ENCODE data around the gene MRPS18A.

MRPS18A gene

GRCh38 chr6:43735642-43736199, 48.1 kb upstream of the MRPS18A start:
- TF ChIP-seq MAX (IDR thresholded peaks at IDR 0.05), result no peak
- no peak for TF ChIP-seq EP300 (IDR thresholded peaks at IDR 0.05; ENCODE audit: borderline replicate concordance)
- TF ChIP-seq YY1 (IDR thresholded peaks at IDR 0.05; ENCODE audit: low read depth), result no peak
- TF ChIP-seq RAD21 (IDR thresholded peaks at IDR 0.05; ENCODE audit: low read depth), result no peak
- TF ChIP-seq REST (IDR thresholded peaks at IDR 0.05; ENCODE audit: low read depth), result no peak

DNA sequence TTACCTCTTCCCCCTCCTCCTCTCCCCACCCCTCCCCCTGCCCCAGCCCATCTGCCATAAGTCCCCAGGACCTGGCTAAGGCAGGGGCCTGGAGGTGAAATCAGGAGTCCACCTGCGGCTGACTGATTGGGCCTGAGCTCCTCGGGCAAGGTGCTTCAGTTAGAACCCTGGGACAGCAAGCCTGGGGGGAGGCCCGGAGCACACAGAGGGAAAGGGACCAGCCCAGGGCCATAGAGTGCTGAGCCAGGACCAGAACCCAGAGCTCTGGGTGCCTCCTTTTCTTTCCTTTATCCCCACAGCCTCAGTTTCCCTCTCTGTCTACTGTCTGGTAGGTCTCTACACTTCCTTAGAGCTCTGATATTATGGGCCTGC, 46.7 kb upstream of the MRPS18A start:
- TF ChIP-seq, protein P1, sequence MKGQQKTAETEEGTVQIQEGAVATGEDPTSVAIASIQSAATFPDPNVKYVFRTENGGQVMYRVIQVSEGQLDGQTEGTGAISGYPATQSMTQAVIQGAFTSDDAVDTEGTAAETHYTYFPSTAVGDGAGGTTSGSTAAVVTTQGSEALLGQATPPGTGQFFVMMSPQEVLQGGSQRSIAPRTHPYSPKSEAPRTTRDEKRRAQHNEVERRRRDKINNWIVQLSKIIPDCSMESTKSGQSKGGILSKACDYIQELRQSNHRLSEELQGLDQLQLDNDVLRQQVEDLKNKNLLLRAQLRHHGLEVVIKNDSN (IDR thresholded peaks at IDR 0.05), result no peak
- TF ChIP-seq NFIC (IDR thresholded peaks at IDR 0.05), result no peak
- TF ChIP-seq RAD21 (IDR thresholded peaks at IDR 0.05; ENCODE audit: low read depth), result no peak
- no peak for TF ChIP-seq CEBPB (IDR thresholded peaks at IDR 0.05)
- TF ChIP-seq CREB1 (IDR thresholded peaks at IDR 0.05; ENCODE audit: low read depth), result no peak
- TF ChIP-seq TEAD4 (IDR thresholded peaks at IDR 0.05), result no peak
- no peak for TF ChIP-seq EP300 (IDR thresholded peaks at IDR 0.05; ENCODE audit: borderline replicate concordance)
- TF ChIP-seq REST (IDR thresholded peaks at IDR 0.05; ENCODE audit: low read depth), result no peak
- no peak for TF ChIP-seq YY1 (IDR thresholded peaks at IDR 0.05; ENCODE audit: low read depth)
- TF ChIP-seq TCF12 (IDR thresholded peaks at IDR 0.05; ENCODE audit: low read depth), result no peak
- TF ChIP-seq FOXM1 (IDR thresholded peaks at IDR 0.05; ENCODE audit: borderline replicate concordance, low read depth), result no peak
- TF ChIP-seq ZBTB7A (IDR thresholded peaks at IDR 0.05; ENCODE audit: low read depth), result no peak
- no peak for TF ChIP-seq EGR1 (IDR thresholded peaks at IDR 0.05)
- no peak for TF ChIP-seq MAX (IDR thresholded peaks at IDR 0.05)
- no peak for TF ChIP-seq TAF1 (IDR thresholded peaks at IDR 0.05; ENCODE audit: low read depth)

DNA sequence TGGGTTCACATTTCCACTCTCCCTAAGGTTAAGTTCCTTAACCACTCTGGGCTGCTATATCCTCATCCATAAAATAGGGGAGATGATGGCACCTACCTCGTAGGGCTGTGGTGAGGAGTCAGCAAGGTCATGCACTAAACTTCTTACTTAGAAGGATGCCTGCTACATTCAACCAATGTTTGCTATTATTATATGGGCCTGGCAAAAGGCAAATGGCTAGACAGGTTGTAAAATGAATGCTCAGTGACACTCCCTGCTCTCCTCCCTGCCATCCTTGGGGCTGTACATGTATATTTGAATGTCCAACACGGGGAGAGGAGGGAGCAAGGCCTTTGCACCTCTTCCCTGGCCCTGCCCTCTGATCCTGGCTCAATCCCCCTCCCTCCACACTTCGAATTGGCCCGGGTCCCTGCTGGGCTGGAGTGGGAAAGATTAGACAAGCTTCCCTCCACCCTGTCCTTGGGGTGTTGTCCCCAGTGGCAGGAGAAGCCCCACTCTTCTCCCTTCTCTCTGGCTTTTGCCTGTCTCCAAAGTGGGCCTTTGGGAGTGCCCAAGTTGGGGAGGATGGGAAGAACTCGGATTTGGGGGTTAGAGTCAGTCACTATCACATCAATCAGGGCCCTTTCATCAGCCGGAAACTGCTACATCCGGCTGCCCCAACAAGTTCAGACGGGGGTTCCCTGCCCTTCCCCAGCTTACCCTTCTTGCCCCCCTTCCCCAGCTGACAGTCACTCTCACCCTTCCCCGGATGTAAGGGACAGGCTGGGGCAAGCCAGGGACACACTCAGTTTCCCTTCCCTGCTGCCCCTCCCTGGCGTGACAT, 46.1 kb upstream of the MRPS18A start:
- TF ChIP-seq MAX (IDR thresholded peaks at IDR 0.05) (no peak), TCF12 (IDR thresholded peaks at IDR 0.05; ENCODE audit: low read depth) (no peak), REST (IDR thresholded peaks at IDR 0.05; ENCODE audit: low read depth) (no peak)

- TF ChIP-seq YY1 (IDR thresholded peaks at IDR 0.05; ENCODE audit: low read depth) (no peak), NFIC (IDR thresholded peaks at IDR 0.05) (no peak), MAX (IDR thresholded peaks at IDR 0.05) (no peak), EGR1 (IDR thresholded peaks at IDR 0.05) (no peak), FOXM1 (IDR thresholded peaks at IDR 0.05; ENCODE audit: borderline replicate concordance, low read depth) (no peak), TCF12 (IDR thresholded peaks at IDR 0.05; ENCODE audit: low read depth) (no peak), TAF1 (IDR thresholded peaks at IDR 0.05; ENCODE audit: low read depth) (no peak), EP300 (IDR thresholded peaks at IDR 0.05; ENCODE audit: borderline replicate concordance) (no peak), TEAD4 (IDR thresholded peaks at IDR 0.05) (no peak), RAD21 (IDR thresholded peaks at IDR 0.05; ENCODE audit: low read depth) (no peak), ZBTB7A (IDR thresholded peaks at IDR 0.05; ENCODE audit: low read depth) (no peak), REST (IDR thresholded peaks at IDR 0.05; ENCODE audit: low read depth) (no peak), CEBPB (IDR thresholded peaks at IDR 0.05) (no peak), CREB1 (IDR thresholded peaks at IDR 0.05; ENCODE audit: low read depth) (no peak)
- TF ChIP-seq, protein P1 (IDR thresholded peaks at IDR 0.05), result no peak
These were observed 43.0 kb upstream of the MRPS18A start for GRCh38 chr6:43730634-43731033.

Measured in Ishikawa (cell line).